Body of pancreas (tissue), 4 donors: ENCODE data around the gene EMID1.

Source experiments
- CTCF ChIP-seq, 7 experiments: fragments of 450-650 bp in 4 of 7; fragments of 200-600 bp in 3 of 7; sonication (generic) in 3 of 7; IDR thresholded peaks; one replicate each; pipeline ENCODE4 v1.5.1; 2016 to 2019; ENCODE audit warnings: antibody characterized with exemption in 7 of 7
- POLR2A ChIP-seq, 3 donors: fragments of 450-650 bp; IDR thresholded peaks; one replicate each; pipeline ENCODE4 v1.6.1; 2016; ENCODE audit warnings: antibody characterized with exemption in 3 of 3, mild to moderate bottlenecking in 2 of 3

- TF ChIP-seq CTCF (IDR thresholded peaks at IDR 0.05) (no peak), POLR2A (IDR thresholded peaks at IDR 0.05) (no peak)
Measured at GRCh38 chr22:29299136-29299900, 93.6 kb downstream of the EMID1 start.
